ENCODE measurements around the gene CTNND1. TPM values are rescaled to one million over a fixed set of nuclear protein-coding genes. Genes with fewer than 3 reads are reported as not detected.

CTNND1 gene
- total and polyA plus RNA-seq, 9 of the 15 experiments (the other 6 are each of a cell fraction or from before 2014, with no cell fraction given), result 11.1 to 74.0 (median 43.3) TPM

- DNase-seq (ENCODE audit: extremely low read depth in 1 of 4, low spot score in 3 of 4) (peak; percentile 61 to 73 (median 69)), ATAC-seq (peak; percentile 69), FAIRE-seq (peak; percentile 71)
- H3K79me2 ChIP-seq (ENCODE audit: control insufficient read depth, insufficient read depth, low read length), result peaks cover 92% of the 10 kb centered on the region
- CTCF ChIA-PET (ENCODE audit: low intra/inter-chr PET ratio), result no interaction called here
- peaks cover 26 to 72% of the 10 kb centered on the region in 2 experiments for H3K4me1 ChIP-seq (replicated peaks in 1 of 2; ENCODE audit: control insufficient read depth in 2 of 2, insufficient read depth in 2 of 2, low read length in 2 of 2)
- in situ Hi-C loops (cut with MboI) (no loop called here), intact Hi-C loops (cut with micrococcal nuclease) (loop anchor here (2.0 kb wide), 1 partner anchor 16 kb away; no protein-coding TSS in a partner anchor)
- H3K4me2 ChIP-seq (ENCODE audit: insufficient read depth, low read length), result peak overlapping the region; percentile 51
- POLR2A ChIA-PET, result interaction anchor here (0.8 to 9.4 kb wide), 9 partner anchors 9 to 116 kb away, joined by 3 to 88 read pairs (median 4); partner anchors contain the start of genes BTBD18 and CTNND1
- no peaks in the 10 kb centered on the region for H3K27me3 ChIP-seq (ENCODE audit: control insufficient read depth in 2 of 2, insufficient read depth in 2 of 2, low read length in 2 of 2)
- BruUV-seq (replicated peaks), result no TSS peak
- H3K9ac ChIP-seq (ENCODE audit: insufficient read depth in 1 of 2, low read depth in 2 of 2, low read length in 2 of 2), result peak overlapping the region; percentile 17 to 41; a peak in 1 of 4 replicates
- no peaks in the 10 kb centered on the region for H3K9me1 ChIP-seq (ENCODE audit: control insufficient read depth, insufficient read depth, low read length)
- H3K9me3 ChIP-seq (replicated peaks; ENCODE audit: control insufficient read depth, insufficient read depth, low read depth, low read length), result no peaks in the 10 kb centered on the region
- H3K27ac ChIP-seq (ENCODE audit: extremely low read depth, low read depth, low read length), result peak overlapping the region; percentile 4; the same call in 1 of the 3 replicates
- peaks cover 10% of the 10 kb centered on the region; the same call in 2 of the 3 replicates for H3K36me3 ChIP-seq (ENCODE audit: control insufficient read depth, insufficient read depth, low read length)
- H4K20me1 ChIP-seq (replicated peaks; ENCODE audit: control insufficient read depth, insufficient read depth, low read length), result peaks cover 63% of the 10 kb centered on the region
- no peak overlapping the region for H2AFZ ChIP-seq (ENCODE audit: low read depth, low read length)
- 13% methylated on average over 6 of the region's 6 CpGs for WGBS (ENCODE audit: insufficient coverage, low coverage, missing lambda C conversion rate)
- H3K4me3 ChIP-seq, result no peak overlapping the region
- TF ChIP-seq ZNF644 (tag; IDR thresholded peaks at IDR 0.05; ENCODE audit: low read depth) (no peak), RCOR1 (IDR thresholded peaks at IDR 0.05; ENCODE audit: borderline replicate concordance in 1 of 2, low read depth in 2 of 2, low read length in 2 of 2) (peak in 1 of 2 experiments; percentile 62; a peak in 1 of 4 replicates), POLR2AphosphoS2 (IDR thresholded peaks at IDR 0.05; ENCODE audit: low read length) (no peak), RBM14 (IDR thresholded peaks at IDR 0.05; ENCODE audit: borderline replicate concordance, insufficient read depth, low read depth, low read length) (no peak), CXXC5 (CRISPR knock-in tag; IDR thresholded peaks at IDR 0.05) (0 out of 2 replicates have a peak, but pooled peaks have one; percentile 18), PML (IDR thresholded peaks at IDR 0.05; ENCODE audit: low read length) (no peak), ZNF165 (CRISPR knock-in tag; IDR thresholded peaks at IDR 0.05; ENCODE audit: borderline replicate concordance) (no peak), TEAD1 (CRISPR knock-in tag; IDR thresholded peaks at IDR 0.05) (peak; percentile 76 to 78; a peak in 3 of 4 replicates), GABPA (tag; conservative IDR thresholded peaks at IDR 0.05; ENCODE audit: low read depth) (peak; percentile 59), NFATC3 (IDR thresholded peaks at IDR 0.05) (no peak), HNRNPK (IDR thresholded peaks at IDR 0.05; ENCODE audit: low read depth, low read length, poor library complexity, severe bottlenecking) (no peak), ZKSCAN1 (IDR thresholded peaks at IDR 0.05; ENCODE audit: low read depth, low read length) (no peak), HNRNPLL (IDR thresholded peaks at IDR 0.05; ENCODE audit: low read depth, low read length, poor library complexity, severe bottlenecking) (peak; percentile 5), ZNF41 (CRISPR knock-in tag; conservative IDR thresholded peaks at IDR 0.05) (no peak), RFX7 (CRISPR knock-in tag; IDR thresholded peaks at IDR 0.05) (no peak), ZNF76 (CRISPR knock-in tag; IDR thresholded peaks at IDR 0.05; ENCODE audit: borderline replicate concordance) (no peak), NFYB (IDR thresholded peaks at IDR 0.05; ENCODE audit: extremely low read depth, insufficient read length) (peak; percentile 68), ZBTB7A (IDR thresholded peaks at IDR 0.05; ENCODE audit: borderline replicate concordance, control insufficient read depth, low read depth, low read length) (peak; percentile 39; the same call in 1 of the 2 replicates), STAT5A (IDR thresholded peaks at IDR 0.05; ENCODE audit: borderline replicate concordance, low read length) (no peak), RFX1 (IDR thresholded peaks at IDR 0.05) (0 out of 2 replicates have a peak, but pooled peaks have one; percentile 10), FOXJ2 (tag; IDR thresholded peaks at IDR 0.05) (peak; percentile 78; the same call in 1 of the 2 replicates)
- TF ChIP-seq, protein P1, sequence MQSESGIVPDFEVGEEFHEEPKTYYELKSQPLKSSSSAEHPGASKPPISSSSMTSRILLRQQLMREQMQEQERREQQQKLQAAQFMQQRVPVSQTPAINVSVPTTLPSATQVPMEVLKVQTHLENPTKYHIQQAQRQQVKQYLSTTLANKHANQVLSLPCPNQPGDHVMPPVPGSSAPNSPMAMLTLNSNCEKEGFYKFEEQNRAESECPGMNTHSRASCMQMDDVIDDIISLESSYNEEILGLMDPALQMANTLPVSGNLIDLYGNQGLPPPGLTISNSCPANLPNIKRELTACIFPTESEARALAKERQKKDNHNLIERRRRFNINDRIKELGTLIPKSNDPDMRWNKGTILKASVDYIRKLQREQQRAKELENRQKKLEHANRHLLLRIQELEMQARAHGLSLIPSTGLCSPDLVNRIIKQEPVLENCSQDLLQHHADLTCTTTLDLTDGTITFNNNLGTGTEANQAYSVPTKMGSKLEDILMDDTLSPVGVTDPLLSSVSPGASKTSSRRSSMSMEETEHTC (IDR thresholded peaks at IDR 0.05), result no peak
Measured at GRCh38 chr11:57778318-57779037, 16.9 kb downstream of the CTNND1 start.

All from K562 (cell line).